Sigmoid colon (tissue), 4 donors: ENCODE results near the gene TMEM51.

Experiments
- POLR2A ChIP-seq, 2 donors: fragments of 450-650 bp; IDR thresholded peaks; one replicate each; pipeline ENCODE4 v1.6.1; 2016; ENCODE audit warnings: antibody characterized with exemption in 2 of 2, mild to moderate bottlenecking in 2 of 2, moderate library complexity in 2 of 2
- POLR2AphosphoS5 ChIP-seq, 4 donors: sonication (generic); formaldehyde crosslinking; IDR thresholded peaks; one replicate each; pipeline ENCODE4 v1.6.1; 2017; ENCODE audit warnings: antibody characterized with exemption in 4 of 4
- TF ChIP-seq, protein P1 (sequence below), 4 experiments: fragments of 450-650 bp in 3 of 4; fragments of 200-600 bp in 1 of 4; IDR thresholded peaks; one replicate each; pipeline ENCODE4 v1.5.1; 2016 to 2019; ENCODE audit warnings: antibody characterized with exemption in 4 of 4, mild to moderate bottlenecking in 3 of 4, moderate library complexity in 2 of 4

- TF ChIP-seq, protein P1, sequence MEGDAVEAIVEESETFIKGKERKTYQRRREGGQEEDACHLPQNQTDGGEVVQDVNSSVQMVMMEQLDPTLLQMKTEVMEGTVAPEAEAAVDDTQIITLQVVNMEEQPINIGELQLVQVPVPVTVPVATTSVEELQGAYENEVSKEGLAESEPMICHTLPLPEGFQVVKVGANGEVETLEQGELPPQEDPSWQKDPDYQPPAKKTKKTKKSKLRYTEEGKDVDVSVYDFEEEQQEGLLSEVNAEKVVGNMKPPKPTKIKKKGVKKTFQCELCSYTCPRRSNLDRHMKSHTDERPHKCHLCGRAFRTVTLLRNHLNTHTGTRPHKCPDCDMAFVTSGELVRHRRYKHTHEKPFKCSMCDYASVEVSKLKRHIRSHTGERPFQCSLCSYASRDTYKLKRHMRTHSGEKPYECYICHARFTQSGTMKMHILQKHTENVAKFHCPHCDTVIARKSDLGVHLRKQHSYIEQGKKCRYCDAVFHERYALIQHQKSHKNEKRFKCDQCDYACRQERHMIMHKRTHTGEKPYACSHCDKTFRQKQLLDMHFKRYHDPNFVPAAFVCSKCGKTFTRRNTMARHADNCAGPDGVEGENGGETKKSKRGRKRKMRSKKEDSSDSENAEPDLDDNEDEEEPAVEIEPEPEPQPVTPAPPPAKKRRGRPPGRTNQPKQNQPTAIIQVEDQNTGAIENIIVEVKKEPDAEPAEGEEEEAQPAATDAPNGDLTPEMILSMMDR (IDR thresholded peaks at IDR 0.05): no peak
- TF ChIP-seq POLR2A (IDR thresholded peaks at IDR 0.05) (no peak), POLR2AphosphoS5 (IDR thresholded peaks at IDR 0.05) (no peak)
These were observed 5.6 kb downstream of the TMEM51 start for GRCh38 chr1:15159166-15159555.
